HEK293 (cell line): ENCODE measurements around the gene PLAC1.

Source experiments
- HIC1 ChIP-seq: fragments of 450-650 bp; formaldehyde crosslinking; IDR thresholded peaks from 2 replicates; pipeline ENCODE4 v1.5.1; 2016; ENCODE audit warnings: missing biosample characterization, missing genetic modification characterization
- REST ChIP-seq: fragments of 450-650 bp; formaldehyde crosslinking; IDR thresholded peaks from 2 replicates; pipeline ENCODE4 v1.5.1; 2016; ENCODE audit warnings: missing biosample characterization, missing genetic modification characterization
- ZBTB17 ChIP-seq: fragments of 450-650 bp; formaldehyde crosslinking; IDR thresholded peaks from 2 replicates; pipeline ENCODE4 v1.5.1; 2016; ENCODE audit warnings: missing biosample characterization, missing genetic modification characterization
- ZNF239 ChIP-seq: fragments of 450-650 bp; formaldehyde crosslinking; IDR thresholded peaks from 2 replicates; pipeline ENCODE4 v1.5.1; 2016; ENCODE audit warnings: missing biosample characterization, missing genetic modification characterization
- ZNF274 ChIP-seq, 2 experiments: fragments of 200-500 bp in 1 of 2; fragments of 450-650 bp in 1 of 2; sonication (Bioruptor generic) in 1 of 2; formaldehyde crosslinking in 1 of 2; IDR thresholded peaks; 2 replicates each; pipeline versions ENCODE4 v1.5.1 to v1.6.1; 2014 to 2016; ENCODE audit warnings: borderline replicate concordance in 1 of 2, inconsistent platforms in 1 of 2, low read length in 1 of 2, missing biosample characterization in 1 of 2, missing genetic modification characterization in 1 of 2
- ZNF280D ChIP-seq: fragments of 450-650 bp; formaldehyde crosslinking; IDR thresholded peaks from 2 replicates; pipeline ENCODE4 v1.5.1; 2016; ENCODE audit warnings: missing biosample characterization, missing genetic modification characterization

- TF ChIP-seq HIC1 (tag by site-specific recombination) (no peak), ZNF280D (tag by site-specific recombination) (no peak), ZNF239 (no peak), REST (tag by site-specific recombination) (no peak), ZBTB17 (no peak), ZNF274 (IDR thresholded peaks at IDR 0.05; ENCODE audit: low read length) (no peak), ZNF274 (tag by site-specific recombination; IDR thresholded peaks at IDR 0.05; ENCODE audit: borderline replicate concordance) (no peak)
Observed at GRCh38 chrX:134570509-134570846, 87.8 kb downstream of the PLAC1 start.
